ENCODE data around the gene PCIF1. TPM values are rescaled to one million over a fixed set of nuclear protein-coding genes. Genes with fewer than 3 reads are reported as not detected.

PCIF1 gene
- total and polyA plus RNA-seq, 9 of the 15 experiments (the other 6 are each of a cell fraction or from before 2014, with no cell fraction given) = 5.8 to 29.4 (median 11.3) TPM

- Histone ChIP-seq H3K4me1 (replicated peaks in 1 of 2; ENCODE audit: control insufficient read depth in 2 of 2, insufficient read depth in 2 of 2, low read length in 2 of 2) (peaks cover 24 to 44% of the 10 kb centered on the region in 2 experiments), H3K27ac (ENCODE audit: extremely low read depth, low read depth, low read length) (peak overlapping the region; percentile 89), H3K9me1 (ENCODE audit: control insufficient read depth, insufficient read depth, low read length) (no peaks in the 10 kb centered on the region), H3K4me2 (ENCODE audit: insufficient read depth, low read length) (peak overlapping the region; percentile 83), H3K79me2 (ENCODE audit: control insufficient read depth, insufficient read depth, low read length) (peaks cover 15% of the 10 kb centered on the region), H3K4me3 (peak overlapping the region; percentile 48), H3K27me3 (ENCODE audit: control insufficient read depth in 2 of 2, insufficient read depth in 2 of 2, low read length in 2 of 2) (no peaks in the 10 kb centered on the region), H2AFZ (ENCODE audit: low read depth, low read length) (peak overlapping the region; percentile 92), H3K9me3 (replicated peaks; ENCODE audit: control insufficient read depth, insufficient read depth, low read depth, low read length) (no peaks in the 10 kb centered on the region), H3K36me3 (ENCODE audit: control insufficient read depth, insufficient read depth, low read length) (peaks cover 13% of the 10 kb centered on the region; the same call in 2 of the 3 replicates), H3K9ac (ENCODE audit: insufficient read depth in 1 of 2, low read depth in 2 of 2, low read length in 2 of 2) (peak overlapping the region; percentile 64 to 94), H4K20me1 (replicated peaks; ENCODE audit: control insufficient read depth, insufficient read depth, low read length) (no peaks in the 10 kb centered on the region)
- peak; percentile 95 for ATAC-seq
- intact Hi-C loops (cut with micrococcal nuclease) = loop anchor here (1.0 kb wide), 1 partner anchor 22 kb away; no protein-coding TSS in a partner anchor
- FAIRE-seq = peak; percentile 100
- in situ Hi-C loops (cut with MboI) = no loop called here
- BruUV-seq (replicated peaks) = no TSS peak
- 4% methylated on average over 37 of the region's 43 CpGs for WGBS (ENCODE audit: insufficient coverage, low coverage, missing lambda C conversion rate)
- ChIA-PET POLR2A (interaction anchor here (0.6 to 2.6 kb wide), 11 partner anchors 9 to 517 kb away, joined by 3 to 13 read pairs (median 4); partner anchors contain the start of genes CTSA, PCIF1 and ZSWIM1), CTCF (ENCODE audit: low intra/inter-chr PET ratio) (no interaction called here)
- peak; percentile 98 to 100 (median 98) for DNase-seq (ENCODE audit: extremely low read depth in 1 of 4, low spot score in 3 of 4)
- TF ChIP-seq HDAC8 (tag; IDR thresholded peaks at IDR 0.05) (no peak), MAFF (IDR thresholded peaks at IDR 0.05; ENCODE audit: low read length) (peak; percentile 65), NCOA6 (IDR thresholded peaks at IDR 0.05) (no peak), ZNF512 (tag; IDR thresholded peaks at IDR 0.05) (no peak), ZNF444 (CRISPR knock-in tag; IDR thresholded peaks at IDR 0.05) (no peak), GATA2 (CRISPR knock-in tag; IDR thresholded peaks at IDR 0.05) (no peak), HDAC1 (IDR thresholded peaks at IDR 0.05) (peak in 1 of 2 experiments; percentile 4; a peak in 1 of 4 replicates), SIX5 (IDR thresholded peaks at IDR 0.05; ENCODE audit: borderline replicate concordance in 1 of 2, insufficient read depth in 1 of 2, low read depth in 1 of 2, low read length in 2 of 2) (no peak), TAF9B (IDR thresholded peaks at IDR 0.05; ENCODE audit: partially characterized antibody) (peak; percentile 72), ZNF12 (CRISPR knock-in tag; IDR thresholded peaks at IDR 0.05) (no peak)
- TF ChIP-seq, protein P1, sequence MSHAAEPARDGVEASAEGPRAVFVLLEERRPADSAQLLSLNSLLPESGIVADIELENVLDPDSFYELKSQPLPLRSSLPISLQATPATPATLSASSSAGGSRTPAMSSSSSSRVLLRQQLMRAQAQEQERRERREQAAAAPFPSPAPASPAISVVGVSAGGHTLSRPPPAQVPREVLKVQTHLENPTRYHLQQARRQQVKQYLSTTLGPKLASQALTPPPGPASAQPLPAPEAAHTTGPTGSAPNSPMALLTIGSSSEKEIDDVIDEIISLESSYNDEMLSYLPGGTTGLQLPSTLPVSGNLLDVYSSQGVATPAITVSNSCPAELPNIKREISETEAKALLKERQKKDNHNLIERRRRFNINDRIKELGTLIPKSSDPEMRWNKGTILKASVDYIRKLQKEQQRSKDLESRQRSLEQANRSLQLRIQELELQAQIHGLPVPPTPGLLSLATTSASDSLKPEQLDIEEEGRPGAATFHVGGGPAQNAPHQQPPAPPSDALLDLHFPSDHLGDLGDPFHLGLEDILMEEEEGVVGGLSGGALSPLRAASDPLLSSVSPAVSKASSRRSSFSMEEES (CRISPR knock-in tag; IDR thresholded peaks at IDR 0.05) = no peak
- TF ChIP-seq, protein P2, sequence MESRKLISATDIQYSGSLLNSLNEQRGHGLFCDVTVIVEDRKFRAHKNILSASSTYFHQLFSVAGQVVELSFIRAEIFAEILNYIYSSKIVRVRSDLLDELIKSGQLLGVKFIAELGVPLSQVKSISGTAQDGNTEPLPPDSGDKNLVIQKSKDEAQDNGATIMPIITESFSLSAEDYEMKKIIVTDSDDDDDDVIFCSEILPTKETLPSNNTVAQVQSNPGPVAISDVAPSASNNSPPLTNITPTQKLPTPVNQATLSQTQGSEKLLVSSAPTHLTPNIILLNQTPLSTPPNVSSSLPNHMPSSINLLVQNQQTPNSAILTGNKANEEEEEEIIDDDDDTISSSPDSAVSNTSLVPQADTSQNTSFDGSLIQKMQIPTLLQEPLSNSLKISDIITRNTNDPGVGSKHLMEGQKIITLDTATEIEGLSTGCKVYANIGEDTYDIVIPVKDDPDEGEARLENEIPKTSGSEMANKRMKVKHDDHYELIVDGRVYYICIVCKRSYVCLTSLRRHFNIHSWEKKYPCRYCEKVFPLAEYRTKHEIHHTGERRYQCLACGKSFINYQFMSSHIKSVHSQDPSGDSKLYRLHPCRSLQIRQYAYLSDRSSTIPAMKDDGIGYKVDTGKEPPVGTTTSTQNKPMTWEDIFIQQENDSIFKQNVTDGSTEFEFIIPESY (CRISPR knock-in tag; IDR thresholded peaks at IDR 0.05) = peak; percentile 93
- TF ChIP-seq, protein P3, sequence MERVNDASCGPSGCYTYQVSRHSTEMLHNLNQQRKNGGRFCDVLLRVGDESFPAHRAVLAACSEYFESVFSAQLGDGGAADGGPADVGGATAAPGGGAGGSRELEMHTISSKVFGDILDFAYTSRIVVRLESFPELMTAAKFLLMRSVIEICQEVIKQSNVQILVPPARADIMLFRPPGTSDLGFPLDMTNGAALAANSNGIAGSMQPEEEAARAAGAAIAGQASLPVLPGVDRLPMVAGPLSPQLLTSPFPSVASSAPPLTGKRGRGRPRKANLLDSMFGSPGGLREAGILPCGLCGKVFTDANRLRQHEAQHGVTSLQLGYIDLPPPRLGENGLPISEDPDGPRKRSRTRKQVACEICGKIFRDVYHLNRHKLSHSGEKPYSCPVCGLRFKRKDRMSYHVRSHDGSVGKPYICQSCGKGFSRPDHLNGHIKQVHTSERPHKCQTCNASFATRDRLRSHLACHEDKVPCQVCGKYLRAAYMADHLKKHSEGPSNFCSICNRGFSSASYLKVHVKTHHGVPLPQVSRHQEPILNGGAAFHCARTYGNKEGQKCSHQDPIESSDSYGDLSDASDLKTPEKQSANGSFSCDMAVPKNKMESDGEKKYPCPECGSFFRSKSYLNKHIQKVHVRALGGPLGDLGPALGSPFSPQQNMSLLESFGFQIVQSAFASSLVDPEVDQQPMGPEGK (CRISPR knock-in tag; IDR thresholded peaks at IDR 0.05; ENCODE audit: borderline replicate concordance) = no peak
These were observed 23.6 kb upstream of the PCIF1 start for GRCh38 chr20:45910670-45911485.

Data from K562 (cell line).